Naive thymus-derived CD8-positive, alpha-beta T cell (primary cell): ENCODE results near the gene ARID1B. TPM values are rescaled to one million over a fixed set of nuclear protein-coding genes. Genes with fewer than 3 reads are reported as not detected.

Experiments used
- ATAC-seq, 2 donors: fragments of 150-1000 bp; cut with Tn5 transposase in 1 of 2; sonication (Bioruptor Pico), chemical (Tn5 transposase) in 1 of 2; 1 replicate in 1 of 2; 2 replicates in 1 of 2; pipeline ENCODE4 v1.10.0; 2021; ENCODE audit warnings: mild to moderate bottlenecking in 2 of 2, moderate library complexity in 2 of 2
- POLR2A ChIA-PET: fragments of 350-600 bp; sonication (Branson Sonifier 250); formaldehyde crosslinking; loops from one replicate; lab custom pipeline; 2021; ENCODE audit warnings: antibody characterized with exemption; lab: Charles Lee
- DNase-seq, 10 donors: peaks; one replicate each; pipeline versions ENCODE4 v3.0.0 to v3.0.0-alpha.2; 2020 to 2022
- H3K27ac Mint-ChIP-seq, 10 donors: one replicate each; pipeline ENCODE4 v1.8.0; 2020 to 2022; ENCODE audit warnings: mild to moderate bottlenecking in 10 of 10, mixed read lengths in 10 of 10, moderate library complexity in 4 of 10, inconsistent platforms in 1 of 10
- H3K27me3 Mint-ChIP-seq, 5 donors: one replicate each; pipeline ENCODE4 v1.8.0; 2021 to 2022; ENCODE audit warnings: mixed read lengths in 5 of 5
- H3K36me3 Mint-ChIP-seq, 3 donors: one replicate each; pipeline ENCODE4 v1.8.0; 2020 to 2022; ENCODE audit warnings: mixed read lengths in 3 of 3, mild to moderate bottlenecking in 2 of 3, inconsistent platforms in 1 of 3
- H3K4me1 Mint-ChIP-seq, 4 donors: one replicate each; pipeline ENCODE4 v1.8.0; 2021 to 2022; ENCODE audit warnings: mixed read lengths in 4 of 4
- H3K4me3 Mint-ChIP-seq, 10 donors: one replicate each; pipeline ENCODE4 v1.8.0; 2020 to 2022; ENCODE audit warnings: mild to moderate bottlenecking in 10 of 10, mixed read lengths in 10 of 10, moderate library complexity in 6 of 10, inconsistent platforms in 1 of 10
- H3K9me3 Mint-ChIP-seq, 9 donors: one replicate each; pipeline ENCODE4 v1.8.0; 2020 to 2022; ENCODE audit warnings: mixed read lengths in 9 of 9, mild to moderate bottlenecking in 3 of 9, inconsistent platforms in 1 of 9, moderate library complexity in 1 of 9
- polyA plus RNA-seq, 3 donors: library from polyadenylated mRNA; unstranded; fragments of 300-500 nt; fragmentation: Illumina TruSeq; gene quantifications; one replicate each; pipeline ENCODE4 v1.2.3, GENCODE V29; 2021
- total RNA-seq, 8 experiments: library from RNA in 2 of 8; stranded (reverse) in 2 of 8; gene quantifications; one replicate each; pipeline ENCODE4 v1.2.3 and lab custom pipeline; 2021 to 2026

The ARID1B gene
- total and polyA plus RNA-seq, 5 experiments from 2014 or later = 9.0 to 122 (median 18.6) TPM

DNA sequence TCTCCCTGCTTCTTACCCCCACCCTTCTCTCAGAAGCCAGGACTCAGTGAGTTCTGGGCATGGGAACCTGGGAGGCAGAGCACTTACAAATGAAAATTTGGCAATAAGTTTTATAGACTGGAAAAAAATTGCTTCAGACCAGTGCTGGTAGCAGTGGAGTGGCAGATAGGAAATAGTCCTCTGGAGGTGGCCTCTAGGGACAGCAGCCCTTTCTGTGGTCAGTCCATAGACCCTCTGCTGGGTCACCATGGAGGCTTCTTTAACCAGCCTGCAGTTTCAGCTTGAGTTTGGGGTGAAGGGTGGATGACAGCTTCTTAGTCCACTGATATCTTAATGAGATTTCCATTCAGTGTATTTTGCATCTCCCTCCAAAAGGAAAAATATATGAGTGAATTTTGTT lies 179.1 kb downstream of the ARID1B start:
- H3K9me3 Mint-ChIP-seq = no peaks in the 10 kb centered on the region
- POLR2A ChIA-PET = no interaction called here
- H3K27me3 Mint-ChIP-seq = no peaks in the 10 kb centered on the region
- no peak overlapping the region for H3K4me3 Mint-ChIP-seq
- ATAC-seq = no peak
- H3K36me3 Mint-ChIP-seq = peaks cover 0 to 3% (median 2%) of the 10 kb centered on the region in 3 donors
- peaks cover 35 to 82% (median 70%) of the 10 kb centered on the region in 4 donors for H3K4me1 Mint-ChIP-seq
- H3K27ac Mint-ChIP-seq = peak overlapping the region in 3 of 10 donors; percentile 12 to 49 (median 28)
- DNase-seq = no peak

- DNase-seq (no peak), ATAC-seq (no peak)
- POLR2A ChIA-PET = no interaction called here
- Mint-ChIP-seq H3K27ac (peak overlapping the region in 1 of 10 donors; percentile 2), H3K36me3 (peaks cover 0 to 4% (median 3%) of the 10 kb centered on the region in 3 donors), H3K27me3 (no peaks in the 10 kb centered on the region), H3K9me3 (no peaks in the 10 kb centered on the region), H3K4me3 (no peak overlapping the region), H3K4me1 (peaks cover 31 to 76% (median 69%) of the 10 kb centered on the region in 4 donors)
Observed at GRCh38 chr6:156957931-156958547, 180.9 kb downstream of the ARID1B start.

DNA sequence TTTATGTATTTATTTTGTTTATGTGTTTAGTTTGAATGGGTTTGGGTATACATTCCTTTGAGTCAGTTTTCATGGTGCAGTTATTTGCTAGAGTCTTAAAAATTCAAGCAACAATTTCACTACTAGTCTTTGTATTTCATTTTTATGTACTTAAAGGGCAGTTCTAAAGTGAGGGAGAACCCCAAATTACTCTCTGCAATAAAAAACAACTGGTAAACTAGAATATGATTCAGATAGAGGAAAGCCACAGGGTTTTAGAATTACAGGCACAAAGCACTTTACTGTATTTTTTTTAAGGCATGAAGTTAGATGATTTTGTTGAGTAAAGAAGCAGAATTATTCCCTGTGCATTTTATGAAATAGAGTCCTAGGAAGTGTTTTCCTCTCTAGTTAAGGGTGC lies 183.3 kb downstream of the ARID1B start:
- peaks cover 28 to 74% (median 66%) of the 10 kb centered on the region in 4 donors for H3K4me1 Mint-ChIP-seq
- H3K36me3 Mint-ChIP-seq = peaks cover 0 to 4% (median 3%) of the 10 kb centered on the region in 3 donors
- H3K27ac Mint-ChIP-seq = no peak overlapping the region
- H3K4me3 Mint-ChIP-seq = no peak overlapping the region
- no peaks in the 10 kb centered on the region for H3K9me3 Mint-ChIP-seq
- DNase-seq (no peak), ATAC-seq (no peak)
- POLR2A ChIA-PET = no interaction called here
- no peaks in the 10 kb centered on the region for H3K27me3 Mint-ChIP-seq

DNA sequence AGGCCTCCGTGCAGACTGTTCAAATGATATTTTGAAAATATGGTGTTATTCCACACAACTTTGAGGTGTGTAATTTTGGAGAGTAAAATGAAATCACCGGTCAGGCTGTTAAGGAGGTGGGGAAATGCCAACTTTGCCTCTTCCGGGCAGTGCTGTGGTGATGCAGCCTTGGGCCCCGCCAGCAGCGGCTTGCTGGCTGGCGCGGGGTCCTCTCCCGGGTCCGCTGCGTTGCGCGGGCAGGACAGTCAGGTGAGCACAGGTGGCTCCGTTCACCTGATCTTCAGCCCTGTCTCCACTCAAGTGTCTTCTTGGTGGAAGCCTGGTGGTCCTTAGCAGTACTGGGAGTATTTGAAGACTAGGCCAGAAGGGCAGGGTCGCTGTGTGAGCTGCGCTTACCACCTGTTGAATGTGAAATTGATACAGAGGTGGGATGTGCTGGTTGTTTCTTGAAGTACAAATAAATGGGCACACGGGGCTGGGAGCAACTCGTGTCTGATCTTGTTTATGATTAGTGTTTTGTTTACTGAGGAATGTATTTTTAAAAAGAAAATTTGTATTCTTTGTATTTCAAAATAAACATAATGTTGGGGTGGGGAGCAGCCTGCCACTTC lies 184.2 kb downstream of the ARID1B start:
- no peak overlapping the region for H3K4me3 Mint-ChIP-seq
- no peaks in the 10 kb centered on the region for H3K9me3 Mint-ChIP-seq
- no peaks in the 10 kb centered on the region for H3K27me3 Mint-ChIP-seq
- DNase-seq (no peak), ATAC-seq (no peak)
- H3K27ac Mint-ChIP-seq = no peak overlapping the region
- POLR2A ChIA-PET = no interaction called here
- H3K4me1 Mint-ChIP-seq = peaks cover 28 to 69% (median 59%) of the 10 kb centered on the region in 4 donors
- H3K36me3 Mint-ChIP-seq = peaks cover 0 to 4% (median 3%) of the 10 kb centered on the region in 3 donors

GRCh38 chr6:156963712-156964700 lies 186.8 kb downstream of the ARID1B start:
- no peaks in the 10 kb centered on the region for H3K27me3 Mint-ChIP-seq
- peak overlapping the region in 1 of 10 donors; percentile 29 for H3K4me3 Mint-ChIP-seq
- H3K36me3 Mint-ChIP-seq = peaks cover 0 to 4% (median 3%) of the 10 kb centered on the region in 3 donors
- no peak for ATAC-seq
- no peak for DNase-seq
- peak overlapping the region in 2 of 10 donors; percentile 32 to 86 for H3K27ac Mint-ChIP-seq
- H3K4me1 Mint-ChIP-seq = peaks cover 25 to 66% (median 52%) of the 10 kb centered on the region in 4 donors
- H3K9me3 Mint-ChIP-seq = no peaks in the 10 kb centered on the region
- POLR2A ChIA-PET = interaction anchor here (1.5 kb wide), 1 partner anchor 58 kb away, joined by 3 read pairs; no protein-coding TSS in a partner anchor

DNA sequence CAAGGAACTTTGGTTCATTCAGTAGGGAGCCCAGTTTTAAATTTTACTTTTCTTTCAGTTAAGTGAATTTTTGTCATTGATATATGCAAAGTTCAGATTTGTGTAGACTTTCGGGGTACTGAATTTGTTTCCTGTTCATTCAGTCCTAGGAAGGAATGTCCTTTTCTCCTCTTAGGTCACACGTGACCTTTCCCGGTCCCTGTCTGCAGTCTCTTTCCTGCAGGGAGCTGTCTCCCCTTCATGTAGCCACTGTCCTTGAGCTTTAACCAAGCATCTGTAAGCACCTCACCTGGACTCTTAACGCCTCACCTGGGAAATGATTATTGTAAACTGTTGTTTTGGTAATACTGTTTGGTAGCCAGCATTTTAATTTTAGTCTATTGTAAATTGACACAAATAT lies 190.7 kb downstream of the ARID1B start:
- H3K27ac Mint-ChIP-seq = no peak overlapping the region
- no peak for ATAC-seq
- peaks cover 0 to 2% (median 0%) of the 10 kb centered on the region in 3 donors for H3K36me3 Mint-ChIP-seq
- H3K4me1 Mint-ChIP-seq = peaks cover 27 to 78% (median 68%) of the 10 kb centered on the region in 4 donors
- POLR2A ChIA-PET = no interaction called here
- H3K27me3 Mint-ChIP-seq = no peaks in the 10 kb centered on the region
- peak overlapping the region in 1 of 10 donors; percentile 6 for H3K4me3 Mint-ChIP-seq
- no peaks in the 10 kb centered on the region for H3K9me3 Mint-ChIP-seq
- no peak for DNase-seq

DNA sequence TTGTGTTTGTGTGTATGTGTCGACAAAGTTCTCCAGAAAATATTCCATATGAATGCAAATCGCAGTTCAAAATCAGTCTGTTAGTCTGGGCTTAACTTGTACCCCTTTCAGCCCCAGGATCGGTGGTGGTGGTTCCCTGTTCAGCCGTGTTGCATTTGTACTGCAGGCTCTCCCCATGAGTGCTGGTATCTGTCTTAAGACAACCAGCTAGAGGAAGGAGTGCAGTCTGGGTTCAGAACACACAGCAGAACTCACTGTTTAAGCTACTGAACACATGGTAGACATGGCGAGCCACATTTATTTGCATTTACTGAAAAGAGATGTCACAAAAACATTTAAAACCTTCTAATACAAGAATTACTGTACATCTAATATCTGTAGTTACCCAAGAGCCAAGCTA lies 192.1 kb downstream of the ARID1B start:
- ATAC-seq (no peak), DNase-seq (no peak)
- Mint-ChIP-seq H3K4me1 (peaks cover 26 to 78% (median 65%) of the 10 kb centered on the region in 4 donors), H3K4me3 (no peak overlapping the region), H3K9me3 (no peaks in the 10 kb centered on the region), H3K36me3 (no peaks in the 10 kb centered on the region), H3K27me3 (no peaks in the 10 kb centered on the region), H3K27ac (peak overlapping the region in 3 of 10 donors; percentile 4 to 75 (median 16))
- POLR2A ChIA-PET = no interaction called here

- Mint-ChIP-seq H3K27me3 (no peaks in the 10 kb centered on the region), H3K4me1 (peaks cover 30 to 81% (median 68%) of the 10 kb centered on the region in 4 donors), H3K9me3 (no peaks in the 10 kb centered on the region), H3K27ac (peak overlapping the region in 2 of 10 donors; percentile 26 to 28), H3K36me3 (no peaks in the 10 kb centered on the region), H3K4me3 (no peak overlapping the region)
- DNase-seq (no peak), ATAC-seq (no peak)
- POLR2A ChIA-PET = no interaction called here
Observed at GRCh38 chr6:156970595-156971112, 193.5 kb downstream of the ARID1B start.

GRCh38 chr6:156971153-156971885 lies 194.1 kb downstream of the ARID1B start:
- Mint-ChIP-seq H3K27ac (peak overlapping the region in 4 of 10 donors; percentile 28 to 65 (median 38)), H3K36me3 (no peaks in the 10 kb centered on the region), H3K27me3 (no peaks in the 10 kb centered on the region), H3K4me1 (peaks cover 34 to 84% (median 73%) of the 10 kb centered on the region in 4 donors), H3K9me3 (no peaks in the 10 kb centered on the region), H3K4me3 (peak overlapping the region in 1 of 10 donors; percentile 12)
- no peak for ATAC-seq
- POLR2A ChIA-PET = no interaction called here
- DNase-seq = no peak

DNA sequence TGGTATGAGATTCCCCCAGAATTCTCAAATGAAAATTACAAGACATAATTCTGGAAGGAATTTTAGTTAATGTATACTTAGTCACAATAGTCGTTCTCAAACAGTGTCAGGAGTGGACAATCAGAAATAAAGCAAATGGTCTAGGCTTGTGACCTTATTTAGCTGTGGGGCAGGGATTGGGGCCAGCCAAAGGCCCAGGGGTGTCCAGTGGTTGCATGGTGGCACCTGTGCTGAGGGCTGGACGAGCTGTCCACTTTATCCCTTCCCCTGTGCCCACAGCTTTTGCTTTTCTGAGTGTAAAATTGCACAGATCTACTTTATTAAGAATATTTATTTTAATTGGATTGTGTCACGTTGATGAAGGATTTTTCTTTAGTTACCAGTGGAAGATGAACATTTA lies 195.0 kb downstream of the ARID1B start:
- Mint-ChIP-seq H3K27ac (peak overlapping the region in 2 of 10 donors; percentile 13 to 32), H3K9me3 (no peaks in the 10 kb centered on the region), H3K4me3 (no peak overlapping the region), H3K4me1 (peaks cover 33 to 88% (median 77%) of the 10 kb centered on the region in 4 donors), H3K27me3 (no peaks in the 10 kb centered on the region), H3K36me3 (no peaks in the 10 kb centered on the region)
- no peak for DNase-seq
- POLR2A ChIA-PET = no interaction called here
- no peak for ATAC-seq

- no peaks in the 10 kb centered on the region for H3K36me3 Mint-ChIP-seq
- H3K9me3 Mint-ChIP-seq = no peaks in the 10 kb centered on the region
- DNase-seq = no peak
- H3K27ac Mint-ChIP-seq = peak overlapping the region in 3 of 10 donors; percentile 18 to 43 (median 39)
- ATAC-seq = no peak
- H3K27me3 Mint-ChIP-seq = no peaks in the 10 kb centered on the region
- H3K4me1 Mint-ChIP-seq = peaks cover 30 to 92% (median 81%) of the 10 kb centered on the region in 4 donors
- POLR2A ChIA-PET = no interaction called here
- H3K4me3 Mint-ChIP-seq = peak overlapping the region in 8 of 10 donors; percentile 2 to 52 (median 34)
Observed at GRCh38 chr6:156974830-156975261, 197.7 kb downstream of the ARID1B start.

DNA sequence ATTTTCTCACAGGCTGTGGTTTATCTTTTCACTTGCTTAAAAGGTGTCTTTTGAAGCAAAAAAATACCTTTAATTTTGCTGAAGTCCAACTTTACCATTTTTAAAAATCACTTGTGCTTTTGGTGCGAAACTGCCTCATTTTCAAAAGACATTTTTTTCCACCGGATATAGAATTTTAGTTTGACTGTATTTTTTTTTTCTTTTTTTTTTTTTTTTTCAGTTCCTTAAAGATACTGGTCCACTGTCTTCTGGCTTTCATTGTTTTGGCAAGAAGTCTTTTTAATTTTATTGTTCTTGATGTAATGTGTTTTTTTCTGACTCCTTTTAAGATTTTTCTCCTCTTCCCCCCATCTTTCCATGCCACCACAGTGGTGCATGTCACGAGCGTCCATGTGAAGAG lies 198.2 kb downstream of the ARID1B start:
- Mint-ChIP-seq H3K9me3 (no peaks in the 10 kb centered on the region), H3K4me1 (peaks cover 32 to 95% (median 84%) of the 10 kb centered on the region in 4 donors), H3K36me3 (no peaks in the 10 kb centered on the region), H3K27ac (peak overlapping the region in 7 of 10 donors; percentile 10 to 88 (median 48)), H3K27me3 (no peaks in the 10 kb centered on the region), H3K4me3 (peak overlapping the region; percentile 26 to 88 (median 79))
- DNase-seq (no peak), ATAC-seq (no peak)
- POLR2A ChIA-PET = no interaction called here
